ENCODE results near the gene UTP14C. TPM values are rescaled to one million over a fixed set of nuclear protein-coding genes. Genes with fewer than 3 reads are reported as not detected.

UTP14C gene
- total and polyA plus RNA-seq, 12 donors: 3.0 to 15.1 (median 12.0) TPM

- Histone ChIP-seq H3K4me1 (peaks cover 4 to 31% (median 24%) of the 10 kb centered on the region in 9 donors), H3K27me3 (no peaks in the 10 kb centered on the region), H3K36me3 (no peaks in the 10 kb centered on the region), H3K27ac (peak overlapping the region in 4 of 10 donors; percentile 25 to 55 (median 36)), H3K9me3 (no peaks in the 10 kb centered on the region), H3K4me3 (no peak overlapping the region)
- TF ChIP-seq CTCF (IDR thresholded peaks at IDR 0.05): no peak
- DNase-seq (no peak), ATAC-seq (no peak)
- WGBS, 2 donors: 80 to 87% methylated on average over 1 of the region's 1 CpG
- intact Hi-C loops (cut with DNase I): loop anchor here in 8 of 10 donors (2.0 to 10.0 kb wide), 7 partner anchors 85 to 455 kb away; partner anchors contain the start of genes NEK5 (in 6 of the 8), CKAP2 (in 1 of the 8) and VPS36 (in 1 of the 8)
Observed at GRCh38 chr13:51999921-52000320, 24.6 kb upstream of the UTP14C start.

GRCh38 chr13:52001120-52001731, 23.3 kb upstream of the UTP14C start:
- intact Hi-C loops (cut with DNase I): loop anchor here in 7 of 10 donors (1.0 to 10.0 kb wide), 5 partner anchors 104 to 454 kb away; partner anchors contain the start of genes NEK5 (in 5 of the 7), CKAP2 (in 1 of the 7) and VPS36 (in 1 of the 7)
- Histone ChIP-seq H3K4me1 (peaks cover 2 to 18% (median 11%) of the 10 kb centered on the region in 9 donors), H3K36me3 (no peaks in the 10 kb centered on the region), H3K9me3 (no peaks in the 10 kb centered on the region), H3K27me3 (no peaks in the 10 kb centered on the region), H3K4me3 (no peak overlapping the region), H3K27ac (no peak overlapping the region)
- ATAC-seq: peak in 5 of 8 donors; percentile 29 to 68 (median 52)
- 55 to 56% methylated on average over 3 of the region's 3 CpGs for WGBS, 2 donors
- no peak for DNase-seq
- peak; percentile 50 to 80 (median 75) for TF ChIP-seq CTCF (IDR thresholded peaks at IDR 0.05)

- no peak for DNase-seq
- no peaks in the 10 kb centered on the region for H3K27me3 ChIP-seq
- no peak overlapping the region for H3K27ac ChIP-seq
- no peak for ATAC-seq
- H3K36me3 ChIP-seq: peaks cover 0 to 4% (median 0%) of the 10 kb centered on the region in 9 donors
- TF ChIP-seq CTCF (IDR thresholded peaks at IDR 0.05): no peak
- H3K4me3 ChIP-seq: no peak overlapping the region
- WGBS, 2 donors: 77 to 85% methylated on average over 4 of the region's 4 CpGs
- no peaks in the 10 kb centered on the region for H3K9me3 ChIP-seq
- peaks cover 0 to 14% (median 8%) of the 10 kb centered on the region in 9 donors for H3K4me1 ChIP-seq
- intact Hi-C loops (cut with DNase I): loop anchor here in 7 of 10 donors (2.0 to 10.0 kb wide), 5 partner anchors 105 to 452 kb away; partner anchors contain the start of genes NEK5 (in 4 of the 7), CKAP2 (in 1 of the 7) and VPS36 (in 1 of the 7)
Observed at GRCh38 chr13:52002361-52002760, 22.1 kb upstream of the UTP14C start.

- Histone ChIP-seq H3K4me3 (no peak overlapping the region), H3K4me1 (peaks cover 0 to 14% (median 7%) of the 10 kb centered on the region in 9 donors), H3K9me3 (no peaks in the 10 kb centered on the region), H3K27me3 (no peaks in the 10 kb centered on the region), H3K27ac (no peak overlapping the region), H3K36me3 (peaks cover 0 to 4% (median 0%) of the 10 kb centered on the region in 9 donors)
- DNase-seq (no peak), ATAC-seq (no peak)
- 84% methylated on average over 4 of the region's 4 CpGs for WGBS, 2 donors
- TF ChIP-seq CTCF (IDR thresholded peaks at IDR 0.05): no peak
- intact Hi-C loops (cut with DNase I): loop anchor here in 7 of 10 donors (2.0 to 10.0 kb wide), 5 partner anchors 106 to 451 kb away; partner anchors contain the start of genes NEK5 (in 4 of the 7), CKAP2 (in 1 of the 7) and VPS36 (in 1 of the 7)
Observed at GRCh38 chr13:52003541-52003940, 20.9 kb upstream of the UTP14C start.

Measured in heart right ventricle (tissue), 16 donors.